Right ventricle myocardium superior (tissue), 1 donor: ENCODE data around the gene CD68. TPM values are rescaled to one million over a fixed set of nuclear protein-coding genes. Genes with fewer than 3 reads are reported as not detected.

ENCODE experiments used
- ATAC-seq: fragments of 200-7000 bp; cut with Tn5 transposase; one replicate; pipeline ENCODE4 v1.9.1; 2020; ENCODE audit warnings: mild to moderate bottlenecking; ENCODE audit not compliant: poor library complexity
- DNase-seq: peaks from one replicate; pipeline ENCODE4 v3.0.0-alpha.2; 2020
- intact Hi-C: fragments of 100-400 bp; cut with DNase I; formaldehyde crosslinking; loops from one replicate; pipeline ENCODE4 v1.11.2; 2022
- total RNA-seq: library from RNA; stranded (reverse); fragmentation: NEBNext Ultra II Directional; extraction: Animal tissue kit (Norgen Biotek cat#: 25700); gene quantifications from one replicate; pipeline ENCODE4 v1.2.1, GENCODE V29; 2021
- donor health status: DM: no; HTN: yes; CAD: no; lungs with severe emphysema.

CD68 gene
- total RNA-seq, 1 donor from 2014 or later: 32.0 TPM

- intact Hi-C loops: no loop called here
- ATAC-seq (no peak), DNase-seq (no peak)
Measured at GRCh38 chr17:7575481-7575883, 4.0 kb upstream of the CD68 start.

- intact Hi-C loops: no loop called here
- no peak for DNase-seq
- no peak for ATAC-seq
Measured at GRCh38 chr17:7575959-7576358, 3.5 kb upstream of the CD68 start.

GRCh38 chr17:7576432-7576937 is 3.0 kb upstream of the CD68 start:
- DNase-seq (no peak), ATAC-seq (no peak)
- intact Hi-C loops: no loop called here

- ATAC-seq (no peak), DNase-seq (no peak)
- intact Hi-C loops: no loop called here
Measured at GRCh38 chr17:7577327-7578199, 1.9 kb upstream of the CD68 start.

GRCh38 chr17:7579834-7580603 is 581 bp downstream of the CD68 start:
- DNase-seq (no peak), ATAC-seq (no peak)
- intact Hi-C loops: loop anchor here (5.0 kb wide), 1 partner anchor 138 kb away; no protein-coding TSS in a partner anchor

GRCh38 chr17:7580604-7581575 is 1.5 kb downstream of the CD68 start:
- ATAC-seq (no peak), DNase-seq (no peak)
- intact Hi-C loops: loop anchor here (5.0 kb wide), 1 partner anchor 139 kb away; no protein-coding TSS in a partner anchor

GRCh38 chr17:7582396-7583252 is 3.2 kb downstream of the CD68 start:
- ATAC-seq: no peak
- DNase-seq: no peak
- intact Hi-C loops: loop anchor here (5.0 kb wide), 1 partner anchor 140 kb away; no protein-coding TSS in a partner anchor

GRCh38 chr17:7583253-7584109 is 4.0 kb downstream of the CD68 start, which contains the start of gene MPDU1:
Gene MPDU1, plus strand, starts transcription at chr17:7583852. Its CDS starts 11 bp downstream, at chr17:7583863.
- peak; percentile 92 for ATAC-seq
- intact Hi-C loops: loop anchor here (5.0 kb wide), 1 partner anchor 141 kb away; no protein-coding TSS in a partner anchor
- DNase-seq: peak; percentile 98

GRCh38 chr17:7586673-7587419 is 7.4 kb downstream of the CD68 start:
- DNase-seq: no peak
- intact Hi-C loops: no loop called here
- ATAC-seq: no peak

GRCh38 chr17:7587420-7588151 is 8.1 kb downstream of the CD68 start:
- intact Hi-C loops: no loop called here
- no peak for ATAC-seq
- no peak for DNase-seq

GRCh38 chr17:7588553-7589203 is 9.2 kb downstream of the CD68 start:
- intact Hi-C loops: no loop called here
- ATAC-seq (peak; percentile 7), DNase-seq (no peak)

- intact Hi-C loops: no loop called here
- ATAC-seq: peak; percentile 88
- peak; percentile 93 for DNase-seq
Measured at GRCh38 chr17:7589204-7589868, 9.9 kb downstream of the CD68 start.

GRCh38 chr17:7589891-7590691 is 10.7 kb downstream of the CD68 start, which contains the start of gene SOX15:
Gene SOX15, minus strand, starts transcription at chr17:7590094. Its CDS starts 418 bp downstream, at chr17:7589676.
- ATAC-seq (peak; percentile 5), DNase-seq (no peak)
- intact Hi-C loops: no loop called here
